Stimulated activated CD4-positive, alpha-beta T cell treated with anti-CD3 and anti-CD28 coated beads, Interleukin-4, amount 100 ng/mL, for 48 hours (primary cell): ENCODE results near the gene DIS3L2.
"Not testable (repeated sequence)": the region's sequence is repeated elsewhere in the genome, so short reads cannot be mapped to it uniquely, and the experiment has no call there.

Source experiments
- DNase-seq, 2 donors: peaks; one replicate each; pipeline ENCODE4 v3.0.0-alpha.2; 2020; ENCODE audit warnings: low read depth in 2 of 2

Gene DIS3L2

GRCh38 chr2:232348936-232349335, 387.4 kb downstream of the DIS3L2 start:
- no peak for DNase-seq

DNA sequence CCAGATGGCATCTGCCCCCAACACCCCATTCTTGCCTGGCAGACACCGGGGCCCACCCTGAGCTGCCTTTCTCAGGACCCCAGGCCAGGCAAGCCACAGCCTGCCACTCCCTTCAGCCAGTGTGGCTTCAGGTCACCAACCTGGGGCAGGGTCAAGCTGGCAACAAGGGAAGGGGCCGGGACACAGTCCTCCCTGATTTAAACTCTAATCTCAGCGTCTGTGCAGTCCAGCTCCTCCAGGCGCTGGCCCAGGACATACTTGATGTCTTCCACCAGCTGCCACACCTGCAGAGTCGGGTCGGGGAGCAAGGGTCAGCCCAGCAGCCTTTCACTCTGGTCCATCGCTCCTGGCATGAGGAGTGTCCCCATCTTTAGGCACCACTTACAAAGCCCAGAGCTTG, 388.0 kb downstream of the DIS3L2 start:
- DNase-seq: no peak

DNA sequence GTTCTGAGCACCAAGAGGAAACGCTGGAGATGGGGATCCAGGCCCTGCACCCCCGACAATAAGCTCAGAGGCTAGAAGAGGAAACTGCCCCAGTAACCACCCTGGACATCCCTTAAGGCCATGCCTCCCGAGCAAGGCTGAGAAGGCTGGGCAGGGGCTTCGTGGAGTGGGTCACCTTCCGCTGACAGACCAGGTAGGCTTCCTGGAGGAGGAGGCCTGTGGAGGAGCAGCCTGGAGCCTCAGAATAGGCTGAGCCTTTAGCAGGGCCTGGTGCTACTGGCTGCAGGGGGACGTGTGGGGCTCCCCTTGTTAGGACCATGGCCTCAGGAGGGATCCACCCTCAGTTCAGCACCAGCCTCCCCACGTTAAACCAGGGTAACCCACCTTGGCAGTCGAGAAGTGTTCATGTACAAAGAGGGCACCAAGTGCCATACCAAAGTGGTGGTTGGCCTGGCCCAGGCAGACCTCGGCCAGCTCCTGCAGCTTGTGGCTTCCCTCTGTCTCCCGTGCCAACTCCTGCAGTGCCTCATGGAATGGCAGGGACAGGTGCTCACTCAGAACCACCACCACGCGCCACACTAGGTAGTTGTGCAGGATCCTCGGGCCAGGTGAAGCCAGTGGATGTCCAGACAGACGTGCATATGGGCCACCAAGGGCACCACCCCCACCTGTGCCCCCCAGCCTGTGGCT, 388.6 kb downstream of the DIS3L2 start:
- no peak for DNase-seq

- DNase-seq: no peak
These were observed 389.5 kb downstream of the DIS3L2 start for GRCh38 chr2:232350804-232351685.

GRCh38 chr2:232351686-232352510, 390.4 kb downstream of the DIS3L2 start:
- no peak for DNase-seq

- DNase-seq: no peak
These were observed 391.1 kb downstream of the DIS3L2 start for GRCh38 chr2:232352511-232353091.

DNA sequence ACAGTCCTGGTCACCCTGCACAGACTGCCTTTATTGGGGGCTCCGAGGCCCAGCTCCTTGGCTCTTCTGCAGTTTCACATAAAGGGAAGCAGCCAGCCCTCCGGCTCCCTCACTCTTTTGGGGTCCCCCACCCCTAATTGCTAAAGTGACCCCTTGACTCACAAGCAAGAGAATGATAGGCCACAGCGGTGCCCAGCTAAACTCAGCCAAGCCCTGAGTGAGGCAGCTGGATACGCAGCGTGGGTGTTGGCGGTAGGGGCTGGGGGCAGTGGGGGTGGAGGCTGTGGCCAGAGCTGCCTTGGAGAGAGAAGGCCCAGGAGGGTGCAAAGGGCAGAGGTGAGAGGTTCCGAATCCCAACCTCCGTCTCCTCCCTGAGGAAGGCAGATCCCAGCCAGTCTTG, 391.6 kb downstream of the DIS3L2 start:
- no peak for DNase-seq

- DNase-seq: no peak
These were observed 392.1 kb downstream of the DIS3L2 start for GRCh38 chr2:232353660-232354059.

DNA sequence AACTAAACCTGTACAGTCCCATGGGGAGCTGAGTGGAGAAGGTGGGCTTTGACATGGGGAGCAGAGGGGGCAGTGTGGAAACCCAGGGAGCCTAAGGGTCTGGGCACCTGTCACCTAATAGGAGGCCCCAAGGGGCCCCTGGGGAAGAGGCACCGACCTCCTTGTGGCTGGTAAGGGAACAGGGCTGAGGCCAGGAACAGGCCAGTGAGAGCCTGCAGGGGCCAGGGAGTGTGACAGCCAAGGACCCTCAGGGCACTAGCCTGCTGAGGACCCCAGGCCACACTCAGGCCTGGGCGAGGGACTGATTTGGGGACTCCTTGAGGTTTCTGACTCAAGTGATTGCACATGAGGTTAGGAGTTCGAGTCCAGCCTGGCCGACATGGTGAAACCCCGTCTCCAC, 392.6 kb downstream of the DIS3L2 start:
- no peak for DNase-seq

DNA sequence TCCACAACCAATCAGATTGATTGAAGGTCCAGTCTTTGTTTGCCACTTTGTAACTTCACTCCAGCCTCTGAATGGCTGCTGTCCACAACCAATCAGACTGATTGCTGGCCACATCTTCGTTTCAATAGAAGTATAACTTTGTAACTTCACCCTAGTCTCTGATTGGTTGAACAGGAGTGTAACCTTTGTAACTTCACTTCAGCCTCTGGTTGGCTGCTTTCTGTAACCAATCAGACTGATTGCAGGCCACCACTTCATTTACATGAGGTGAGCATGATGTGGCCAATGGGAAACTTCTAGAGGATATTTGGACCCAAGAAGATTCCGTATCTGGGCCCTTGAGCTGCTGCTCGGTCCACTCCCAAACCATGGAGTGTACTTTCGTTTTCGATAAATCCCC, 400.1 kb downstream of the DIS3L2 start:
- no peak for DNase-seq

DNA sequence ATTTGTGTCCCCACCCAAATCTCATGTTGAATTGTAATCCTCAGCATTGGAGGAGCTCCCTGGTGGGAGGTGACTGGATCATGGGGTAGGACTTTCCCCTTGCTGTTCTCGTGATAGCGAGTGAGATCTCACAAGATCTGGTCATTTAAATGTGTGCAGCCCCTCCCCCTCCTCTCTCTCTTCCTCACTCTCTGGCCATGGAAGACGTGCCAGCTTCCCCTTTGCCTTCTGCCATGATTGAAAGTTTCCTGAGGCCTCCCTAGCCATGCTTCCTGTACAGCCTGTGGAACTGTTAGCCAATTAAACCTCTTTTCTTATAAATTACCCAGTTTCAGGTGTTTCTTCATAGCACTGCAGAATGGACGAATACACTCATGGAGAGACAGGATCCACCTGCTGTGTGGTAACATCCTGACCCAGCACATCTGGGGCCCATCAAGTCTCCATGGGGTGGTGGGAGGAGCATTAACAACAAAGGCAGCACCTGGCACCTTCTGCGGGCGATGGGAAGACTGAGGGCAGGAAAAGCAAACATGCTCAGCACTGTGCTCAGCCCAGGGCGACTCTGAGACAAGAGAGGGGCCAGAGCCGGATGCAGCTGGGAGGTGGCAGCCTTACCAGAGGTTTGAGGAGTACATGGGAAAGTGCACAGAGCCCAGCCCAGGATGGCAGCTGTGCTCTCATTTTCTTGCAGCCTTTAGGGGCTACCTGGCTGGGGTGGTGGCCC, 400.8 kb downstream of the DIS3L2 start:
- DNase-seq: no peak

DNA sequence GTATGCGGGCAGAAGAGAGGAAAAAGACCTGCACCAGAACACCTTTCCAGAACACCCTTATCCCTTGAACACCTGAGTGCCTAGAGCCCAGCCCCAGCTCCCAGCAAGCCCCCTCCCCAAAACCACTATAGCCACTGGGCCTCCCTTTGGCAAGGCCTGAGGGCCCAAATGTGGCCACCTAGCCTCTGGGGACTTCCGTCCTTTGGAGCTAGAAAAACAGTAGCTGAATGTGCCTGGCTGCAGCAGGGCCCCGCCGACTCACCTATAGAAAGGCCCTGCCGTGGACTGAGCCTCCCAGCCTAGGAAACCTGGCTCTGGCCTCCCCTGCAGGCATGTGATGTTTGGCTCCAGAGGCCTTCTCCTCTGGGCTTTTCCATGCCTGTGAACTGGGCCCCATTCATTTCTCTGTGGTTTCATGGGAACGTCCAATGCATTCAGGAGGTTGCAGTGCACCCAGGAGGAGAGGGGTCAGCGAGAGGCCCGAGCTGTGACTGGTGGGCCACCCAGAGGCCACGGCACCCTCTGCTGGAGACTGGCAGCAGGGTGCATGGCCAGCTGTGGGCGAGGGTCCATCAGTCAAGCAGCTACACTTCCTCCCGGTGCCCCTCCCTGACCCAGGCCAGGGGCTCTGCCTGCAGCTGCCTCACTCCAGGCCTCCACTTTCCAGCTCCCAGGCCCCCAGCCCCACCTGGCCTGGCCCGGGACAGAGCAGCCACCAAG, 401.7 kb downstream of the DIS3L2 start:
- not testable (repeated sequence) for DNase-seq

- no peak for DNase-seq
These were observed 402.5 kb downstream of the DIS3L2 start for GRCh38 chr2:232363784-232364615.

GRCh38 chr2:232364806-232365594, 403.5 kb downstream of the DIS3L2 start:
- DNase-seq: not testable (repeated sequence)

- no peak for DNase-seq
These were observed 404.3 kb downstream of the DIS3L2 start for GRCh38 chr2:232365621-232366321.

GRCh38 chr2:232366461-232366860, 404.9 kb downstream of the DIS3L2 start:
- DNase-seq: not testable (repeated sequence)

- DNase-seq: no peak
These were observed 405.5 kb downstream of the DIS3L2 start for GRCh38 chr2:232367016-232367415.

- no peak for DNase-seq
These were observed 406.2 kb downstream of the DIS3L2 start for GRCh38 chr2:232367591-232368233.
